NCI-H1694 treated with DMSO at 0.1 percent for 48 hours (cell line): Measurements from ENCODE around the gene COL16A1.

Experiments used
- DNase-seq: peaks from one replicate; lab custom pipeline; 2025; lab: John Stamatoyannopoulos, UW

The COL16A1 gene

DNA sequence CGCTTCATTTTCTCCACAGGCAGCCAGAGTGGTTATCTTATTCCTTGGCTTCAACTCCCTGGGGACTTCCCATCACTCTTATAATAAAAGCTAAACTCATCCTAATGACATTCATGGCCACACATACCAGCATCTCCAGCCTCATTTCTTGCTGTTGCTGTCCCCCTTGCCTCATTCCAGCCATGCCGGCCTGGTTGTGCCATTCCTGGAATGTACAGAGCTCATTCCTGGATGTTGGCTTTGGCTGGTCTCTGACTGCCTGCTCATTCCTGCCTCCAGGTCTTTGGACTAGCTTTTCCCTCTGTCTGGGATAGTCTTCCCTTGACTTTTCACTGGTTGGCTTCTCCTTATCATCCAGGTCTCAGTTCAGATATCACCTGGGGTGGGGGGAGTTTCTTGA is 56.7 kb downstream of the COL16A1 start:
- DNase-seq: no peak

DNA sequence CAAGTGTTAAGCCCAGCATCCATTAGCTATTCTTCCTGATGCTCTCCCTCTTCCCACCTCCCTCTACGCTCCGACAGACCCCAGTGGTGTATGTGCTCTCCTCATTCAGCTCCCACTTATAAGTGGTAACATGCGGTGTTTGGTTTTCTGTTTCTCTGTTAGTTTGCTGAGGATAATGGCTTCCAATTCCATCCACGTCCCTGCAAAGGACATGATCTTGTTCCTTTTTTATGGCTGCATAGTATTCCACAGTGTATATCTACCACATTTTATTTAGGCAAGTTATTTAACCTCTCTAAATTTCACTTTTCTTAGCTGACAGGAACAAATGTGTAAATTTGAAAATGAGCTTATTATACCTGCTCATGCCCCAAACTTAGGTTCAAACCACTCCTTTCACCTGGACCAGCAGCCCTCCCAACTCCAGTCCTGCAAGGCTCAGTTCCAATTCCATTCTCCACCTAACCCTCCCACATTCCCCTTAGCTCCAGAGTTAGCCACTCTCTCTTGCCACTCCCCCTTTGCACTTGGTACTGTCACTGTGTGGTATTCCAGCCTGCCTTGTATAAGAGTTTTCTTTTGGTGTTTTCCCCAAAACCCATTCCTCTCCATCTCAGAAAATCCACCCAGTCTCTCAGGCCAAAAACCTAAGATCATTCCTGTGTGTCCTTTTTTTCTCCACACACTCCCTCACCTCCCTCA is 57.4 kb downstream of the COL16A1 start:
- DNase-seq: no peak

GRCh38 chr1:31645274-31645568 is 58.6 kb downstream of the COL16A1 start:
- DNase-seq: no peak

GRCh38 chr1:31644560-31645273 is 59.1 kb downstream of the COL16A1 start, which contains the start of gene PEF1:
TSS of gene PEF1 (minus strand) at chr1:31644876. CDS start at chr1:31644864, 12 bp downstream.
- DNase-seq: peak; percentile 97

GRCh38 chr1:31643976-31644559 is 59.7 kb downstream of the COL16A1 start:
- no peak for DNase-seq

DNA sequence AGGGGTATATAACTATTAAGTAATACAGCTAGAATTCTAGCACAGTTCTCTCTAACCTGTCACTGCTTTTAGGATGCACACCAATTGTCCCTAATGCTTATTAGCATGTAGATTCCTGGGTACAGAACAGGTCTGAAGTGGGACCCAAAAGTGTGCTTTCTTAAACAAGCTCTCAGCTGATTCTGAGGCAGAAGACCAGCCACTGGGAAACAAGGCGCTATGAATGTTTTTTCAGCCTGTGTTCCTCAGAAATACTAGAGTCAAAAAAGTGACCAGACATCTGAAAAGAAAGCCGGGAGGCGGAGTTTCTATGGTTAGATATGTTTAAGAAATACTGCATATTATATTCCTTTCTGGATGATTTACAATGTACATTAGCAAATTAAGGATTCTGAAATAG is 60.9 kb downstream of the COL16A1 start:
- DNase-seq: no peak

DNA sequence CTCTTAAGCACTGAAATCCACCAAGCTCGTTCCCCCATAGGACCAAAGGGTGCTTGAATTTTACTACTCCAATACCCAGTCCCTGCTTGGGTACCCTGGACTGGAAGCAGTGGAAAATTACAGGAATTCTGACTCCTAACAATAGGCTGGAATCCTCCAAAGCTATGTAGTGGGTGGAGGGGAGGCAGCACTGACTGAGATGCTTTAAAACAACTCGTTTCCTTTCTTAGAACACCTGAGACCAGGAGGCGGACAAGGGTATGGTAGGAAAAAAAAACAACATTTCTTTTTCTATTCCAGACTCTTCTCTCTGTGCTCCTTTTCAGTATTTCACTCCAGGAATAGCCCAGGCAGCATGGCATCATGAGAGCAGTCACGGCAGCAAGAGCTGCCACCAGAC is 61.5 kb downstream of the COL16A1 start:
- no peak for DNase-seq

- DNase-seq: no peak
Observed at GRCh38 chr1:31640964-31641363, 62.9 kb downstream of the COL16A1 start.

GRCh38 chr1:31640179-31640578 is 63.6 kb downstream of the COL16A1 start:
- DNase-seq: no peak

DNA sequence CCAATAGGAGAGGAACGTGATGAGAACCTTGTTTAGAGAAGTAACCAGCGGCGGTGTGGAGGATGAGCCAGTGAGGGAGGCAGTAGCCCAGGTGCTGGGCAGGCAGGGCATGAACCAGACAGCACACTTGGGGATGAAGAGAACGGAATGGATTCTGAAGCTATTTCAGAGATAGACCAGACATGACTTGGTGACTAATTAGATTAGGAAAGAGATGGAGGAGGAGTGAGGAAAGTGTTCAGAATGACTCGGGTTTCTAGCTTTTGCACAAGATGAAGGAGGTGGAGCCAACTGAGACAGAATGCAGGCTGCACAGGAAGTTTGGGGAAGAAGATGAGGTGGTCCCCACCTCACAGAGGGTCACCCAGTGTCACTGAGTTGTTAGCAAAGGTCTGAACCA is 64.3 kb downstream of the COL16A1 start:
- no peak for DNase-seq

DNA sequence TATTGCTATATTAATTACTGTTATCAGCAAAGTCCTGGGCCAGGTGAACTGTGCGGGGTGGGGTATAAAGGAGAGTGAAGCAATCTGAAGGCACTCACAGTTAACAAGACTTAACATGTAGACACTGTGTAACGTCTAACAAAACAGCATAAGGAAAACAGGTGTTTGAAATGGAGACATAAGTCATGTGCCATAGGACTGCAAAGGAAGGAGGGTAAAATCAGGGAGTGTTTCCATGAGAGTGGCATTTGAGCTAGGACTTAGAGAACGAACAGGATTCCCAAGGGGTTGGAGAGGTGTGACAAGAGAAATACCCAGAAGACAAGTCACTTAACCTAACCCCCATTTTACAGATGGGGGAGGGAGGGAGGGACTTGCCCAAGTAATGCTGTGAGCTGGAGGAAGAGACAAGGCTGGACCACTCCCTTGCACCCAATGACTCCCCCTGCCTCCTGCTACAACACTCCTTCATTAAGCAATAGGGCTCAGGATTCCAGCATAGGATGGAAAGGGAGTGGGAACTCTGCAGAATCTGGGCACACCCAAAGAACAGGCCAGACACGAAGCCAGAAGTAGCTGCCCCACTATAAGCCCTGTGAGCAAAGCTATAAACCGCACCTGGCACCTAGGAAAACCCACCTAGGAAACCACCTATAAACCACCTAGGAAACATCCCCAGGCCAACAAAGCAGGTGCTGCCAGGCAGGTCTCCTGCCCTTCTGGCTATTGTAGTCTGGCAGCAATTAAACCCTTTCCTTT is 65.7 kb downstream of the COL16A1 start:
- no peak for DNase-seq

DNA sequence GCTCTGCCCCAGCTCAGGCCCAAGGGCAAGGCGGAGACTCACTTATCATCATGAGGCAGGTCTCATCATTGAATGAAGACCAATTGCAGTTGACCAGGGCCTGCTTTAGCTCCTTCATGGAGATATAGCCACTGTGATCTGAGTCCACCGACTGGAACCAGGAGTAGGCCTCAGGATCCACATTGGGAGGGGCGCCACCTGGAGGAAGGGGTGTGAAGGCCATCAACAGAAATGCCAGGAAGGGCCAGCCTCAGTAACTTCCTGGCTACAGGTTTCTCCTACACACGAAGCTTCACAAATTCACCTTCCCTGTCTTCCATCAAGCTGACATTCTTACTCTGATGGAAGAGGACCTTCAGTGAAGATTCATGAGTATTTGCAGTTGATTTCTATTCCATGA is 70.7 kb downstream of the COL16A1 start:
- no peak for DNase-seq

- no peak for DNase-seq
Observed at GRCh38 chr1:31632649-31633048, 71.2 kb downstream of the COL16A1 start.

DNA sequence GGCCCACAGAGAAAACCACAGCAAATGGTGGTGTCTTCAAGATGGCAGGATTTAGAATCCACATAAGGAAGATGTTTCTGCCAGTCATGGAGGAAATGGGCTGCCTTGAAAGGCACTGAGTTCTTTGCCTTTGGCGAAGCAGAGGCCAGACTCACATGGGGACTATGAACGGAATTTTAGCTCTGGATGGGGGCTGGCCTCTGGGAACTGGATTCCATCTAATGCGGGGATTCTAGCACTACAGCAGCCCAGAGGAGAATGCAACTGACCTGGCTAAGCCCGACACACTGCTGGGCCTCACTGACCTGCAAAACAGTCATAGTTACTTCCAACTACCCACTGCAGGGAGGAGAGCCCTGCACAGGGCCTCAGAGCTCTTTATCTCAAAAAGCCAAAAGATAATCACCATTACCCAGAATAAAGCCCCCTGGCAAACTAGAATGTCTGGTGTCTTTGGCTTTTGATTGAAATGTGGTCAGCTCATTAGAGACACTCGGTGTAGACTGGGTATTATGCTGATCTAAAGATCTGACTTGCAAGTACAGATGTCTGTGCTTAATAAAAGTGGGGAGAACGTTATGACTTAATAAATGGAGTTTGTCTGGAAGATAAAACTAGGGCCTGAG is 74.8 kb downstream of the COL16A1 start:
- DNase-seq: no peak

DNA sequence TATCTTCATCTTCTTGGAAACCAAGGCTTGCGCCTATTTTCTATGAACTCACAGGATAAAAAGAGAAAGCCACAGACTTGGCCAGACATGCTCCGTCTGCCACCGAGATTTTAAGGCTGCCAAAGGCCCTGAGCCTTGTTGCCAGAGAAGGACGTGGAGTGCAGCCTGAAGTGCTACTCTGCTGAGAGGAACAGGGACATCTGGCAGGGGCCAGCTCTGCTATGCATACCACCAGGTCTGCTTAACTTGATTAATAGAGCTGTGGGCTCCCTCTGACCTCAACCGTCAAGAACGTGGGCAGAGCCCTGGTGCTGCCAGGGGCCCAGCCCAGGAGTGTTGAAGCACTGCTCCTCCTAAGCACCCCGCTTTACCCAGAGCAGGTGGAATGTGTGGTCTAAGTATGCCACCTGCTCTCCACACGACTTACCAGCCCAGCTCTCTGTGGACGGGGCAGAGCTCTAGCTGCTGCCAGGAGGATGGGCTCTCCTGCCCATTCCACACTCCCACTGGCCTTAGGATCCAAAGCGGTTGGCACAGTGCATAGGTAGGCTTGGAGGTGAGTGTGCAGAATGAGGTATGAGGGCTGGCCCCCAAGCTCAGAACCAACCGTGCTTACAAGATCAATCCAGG is 75.8 kb downstream of the COL16A1 start:
- peak; percentile 71 for DNase-seq

- DNase-seq: no peak
Observed at GRCh38 chr1:31627301-31627929, 76.4 kb downstream of the COL16A1 start.

- no peak for DNase-seq
Observed at GRCh38 chr1:31626223-31627207, 77.3 kb downstream of the COL16A1 start.

GRCh38 chr1:31625561-31626222 is 78.1 kb downstream of the COL16A1 start:
- no peak for DNase-seq

DNA sequence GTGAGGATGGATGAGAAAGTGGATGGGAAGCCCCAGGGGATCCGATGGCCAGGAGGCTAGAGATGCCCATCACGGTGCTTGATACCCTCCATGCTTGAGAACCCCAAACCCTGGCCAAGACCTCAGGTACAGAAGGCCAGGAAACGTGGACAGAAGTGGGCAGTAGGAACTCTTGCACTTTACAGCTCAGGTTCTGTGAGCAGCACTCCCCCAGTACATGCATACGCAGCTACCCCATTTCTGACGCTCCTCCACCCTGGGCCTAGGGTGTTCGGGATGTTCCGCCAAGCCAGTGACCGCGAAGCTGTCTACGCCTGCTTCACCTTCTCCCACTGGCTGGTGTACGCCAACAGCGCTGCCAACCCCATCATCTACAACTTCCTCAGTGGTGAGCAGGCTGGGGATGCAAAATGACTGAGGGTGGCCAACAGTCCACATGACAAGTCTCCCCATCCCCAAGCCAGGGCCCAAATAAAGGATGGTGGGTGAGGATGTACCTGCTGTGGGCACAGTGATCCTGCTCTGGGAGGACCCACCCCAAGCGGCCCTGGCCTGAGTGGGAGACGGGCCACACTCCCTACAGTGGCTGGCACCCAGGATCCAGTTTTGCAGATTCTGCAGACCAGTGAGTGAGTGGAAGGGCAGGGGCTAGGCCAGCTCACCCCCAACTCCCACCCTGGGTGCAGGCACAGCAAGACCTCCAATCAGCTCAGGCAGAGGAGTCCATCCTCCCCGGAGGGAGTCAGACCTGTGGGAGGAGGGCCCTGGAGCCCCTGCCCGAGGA is 78.9 kb downstream of the COL16A1 start:
- DNase-seq: no peak
